IMR-90 (cell line): ENCODE data around the gene ESYT3. TPM values are rescaled to one million over a fixed set of nuclear protein-coding genes. Genes with fewer than 3 reads are reported as not detected.

Source experiments
- ATAC-seq: fragments of 200-7000 bp; cut with Tn5 transposase; 2 replicates; pipeline ENCODE4 v1.9.1; 2020; ENCODE audit warnings: low read depth, mild to moderate bottlenecking, moderate library complexity
- BruUV-seq: library from RNA; stranded (reverse); fragments of 400-500 nt; replicated peaks from 2 replicates; lab custom pipeline; 2021; lab: Mats Ljungman, UMichigan
- CTCF ChIA-PET: fragments of 300-600 bp; formaldehyde crosslinking; extraction: SDS; loops from one replicate; lab custom pipeline; 2021; ENCODE audit warnings: antibody characterized with exemption; lab: Yijun Ruan, JAX
- POLR2A ChIA-PET: fragments of 300-600 bp; sonication (Branson Sonifier 250); formaldehyde crosslinking; loops from one replicate; lab custom pipeline; 2022; ENCODE audit warnings: antibody characterized with exemption; ENCODE audit not compliant: unreplicated experiment; lab: Charles Lee
- DNase-seq: peaks from one replicate; pipeline ENCODE4 v3.0.0; 2013
- H2AFZ ChIP-seq: replicated peaks from 2 replicates; pipeline ENCODE3; 2013; ENCODE audit warnings: low read length, mild to moderate bottlenecking; ENCODE audit not compliant: poor library complexity
- H2AK5ac ChIP-seq: 2 replicates; pipeline ENCODE4 v1.6.1; 2013; ENCODE audit warnings: low read depth, low read length, inconsistent platforms
- H2AK9ac ChIP-seq: replicated peaks from 2 replicates; pipeline ENCODE3; 2013; ENCODE audit warnings: mild to moderate bottlenecking, low read depth, low read length, moderate library complexity; ENCODE audit not compliant: poor library complexity
- H2BK120ac ChIP-seq: 2 replicates; pipeline ENCODE4 v1.6.1; 2013; ENCODE audit warnings: low read depth, low read length, inconsistent platforms
- H2BK15ac ChIP-seq: 3 replicates; pipeline ENCODE4 v1.6.1; 2013; ENCODE audit warnings: low read depth, low read length, inconsistent platforms
- H2BK20ac ChIP-seq: 2 replicates; pipeline ENCODE4 v1.6.1; 2013; ENCODE audit warnings: low read depth, mild to moderate bottlenecking, inconsistent platforms, low read length, moderate library complexity
- H2BK5ac ChIP-seq: 2 replicates; pipeline ENCODE4 v1.6.1; 2013; ENCODE audit warnings: mild to moderate bottlenecking, low read depth, low read length, inconsistent platforms; ENCODE audit not compliant: poor library complexity, severe bottlenecking
- H3K14ac ChIP-seq: replicated peaks from 2 replicates; pipeline ENCODE4 v1.6.1; 2013; ENCODE audit warnings: low read depth, low read length, inconsistent platforms
- H3K18ac ChIP-seq: 2 replicates; pipeline ENCODE4 v1.6.1; 2013; ENCODE audit warnings: low read depth, low read length, control low read depth
- H3K23ac ChIP-seq: 2 replicates; pipeline ENCODE4 v1.6.1; 2013; ENCODE audit warnings: low read depth, low read length, inconsistent platforms
- H3K27ac ChIP-seq: 2 replicates; pipeline ENCODE4 v1.5.1; 2013; ENCODE audit warnings: mild to moderate bottlenecking, control low read depth, low read length; ENCODE audit not compliant: insufficient read depth
- H3K27me3 ChIP-seq: 2 replicates; pipeline ENCODE4 v1.6.1; 2013; ENCODE audit warnings: low read length; ENCODE audit not compliant: control insufficient read depth, insufficient read depth
- H3K36me3 ChIP-seq: 2 replicates; pipeline ENCODE4 v1.6.1; 2013; ENCODE audit warnings: low read length, mixed read lengths; ENCODE audit not compliant: control insufficient read depth, insufficient read depth
- H3K4ac ChIP-seq: 2 replicates; pipeline ENCODE4 v1.6.1; 2013; ENCODE audit warnings: low read depth, low read length, inconsistent platforms
- H3K4me1 ChIP-seq: 2 replicates; pipeline ENCODE4 v1.6.1; 2013; ENCODE audit warnings: low read length, mixed read lengths; ENCODE audit not compliant: control insufficient read depth, insufficient read depth
- H3K4me2 ChIP-seq: 2 replicates; pipeline ENCODE4 v1.6.1; 2013; ENCODE audit warnings: low read depth, mild to moderate bottlenecking, control low read depth, low read length, moderate library complexity
- H3K4me3 ChIP-seq: 2 replicates; pipeline ENCODE4 v1.5.1; 2013; ENCODE audit warnings: low read depth, mild to moderate bottlenecking, control low read depth, low read length, moderate library complexity; ENCODE audit not compliant: insufficient read depth
- H3K56ac ChIP-seq: 2 replicates; pipeline ENCODE4 v1.6.1; 2013; ENCODE audit warnings: low read length, inconsistent platforms; ENCODE audit not compliant: insufficient read depth; ENCODE audit errors: extremely low read depth
- H3K79me1 ChIP-seq, 2 experiments: 2 replicates each; pipeline ENCODE4 v1.6.1; 2013; ENCODE audit warnings: low read length in 2 of 2, inconsistent platforms in 1 of 2, low read depth in 1 of 2
- H3K9ac ChIP-seq: 2 replicates; pipeline ENCODE4 v1.6.1; 2013; ENCODE audit warnings: low read depth, low read length, control low read depth
- H3K9me1 ChIP-seq: 2 replicates; pipeline ENCODE4 v1.6.1; 2013; ENCODE audit warnings: low read length, inconsistent platforms; ENCODE audit not compliant: insufficient read depth
- H3K9me3 ChIP-seq: 2 replicates; pipeline ENCODE4 v1.6.1; 2013; ENCODE audit warnings: low read length; ENCODE audit not compliant: control insufficient read depth, insufficient read depth
- H4K20me1 ChIP-seq: 2 replicates; pipeline ENCODE4 v1.6.1; 2013; ENCODE audit warnings: low read length, inconsistent platforms; ENCODE audit not compliant: insufficient read depth
- H4K5ac ChIP-seq: 2 replicates; pipeline ENCODE4 v1.6.1; 2013; ENCODE audit warnings: mild to moderate bottlenecking, low read depth, low read length, control low read depth
- H4K8ac ChIP-seq, 2 experiments: 2 replicates each; pipeline ENCODE4 v1.6.1; 2013; ENCODE audit warnings: low read depth in 2 of 2, low read length in 2 of 2, control low read depth in 1 of 2, inconsistent platforms in 1 of 2
- H4K91ac ChIP-seq: 2 replicates; pipeline ENCODE4 v1.6.1; 2013; ENCODE audit warnings: low read depth, low read length, inconsistent platforms; ENCODE audit not compliant: insufficient read depth
- BHLHE40 ChIP-seq: fragments of 150-350 bp; IDR thresholded peaks from 2 replicates; pipeline ENCODE4 v1.6.1; 2016; ENCODE audit warnings: mild to moderate bottlenecking, low read depth, low read length
- CEBPB ChIP-seq: IDR thresholded peaks from 2 replicates; pipeline ENCODE4 v1.6.1; 2012; ENCODE audit warnings: low read depth, low read length, improper control_type of control experiment
- CTCF ChIP-seq: conservative IDR thresholded peaks from 2 replicates; pipeline ENCODE4 v1.5.1; 2012; ENCODE audit warnings: mild to moderate bottlenecking, low read depth, low read length, improper control_type of control experiment
- FOS ChIP-seq: fragments of 150-350 bp; IDR thresholded peaks from 2 replicates; pipeline ENCODE4 v1.6.1; 2016; ENCODE audit warnings: low read depth, low read length
- MAFK ChIP-seq: IDR thresholded peaks from 2 replicates; pipeline ENCODE4 v1.6.1; 2012; ENCODE audit warnings: low read depth, low read length, improper control_type of control experiment
- MAZ ChIP-seq: IDR thresholded peaks from 2 replicates; pipeline ENCODE4 v1.6.1; 2012; ENCODE audit warnings: low read depth, mild to moderate bottlenecking, low read length, improper control_type of control experiment, moderate library complexity, borderline replicate concordance
- MXI1 ChIP-seq: IDR thresholded peaks from 2 replicates; pipeline ENCODE4 v1.6.1; 2012; ENCODE audit warnings: low read depth, mild to moderate bottlenecking, low read length, moderate library complexity, borderline replicate concordance
- NFE2L2 ChIP-seq: fragments of 150-350 bp; IDR thresholded peaks from 2 replicates; pipeline ENCODE4 v1.6.1; 2016; ENCODE audit warnings: low read depth, mild to moderate bottlenecking, low read length
- POLR2A ChIP-seq: IDR thresholded peaks from 2 replicates; pipeline ENCODE4 v1.6.1; 2012; ENCODE audit warnings: mild to moderate bottlenecking, low read depth, low read length
- RCOR1 ChIP-seq: IDR thresholded peaks from 2 replicates; pipeline ENCODE4 v1.6.1; 2012; ENCODE audit warnings: mild to moderate bottlenecking, low read length, improper control_type of control experiment; ENCODE audit not compliant: insufficient replicate concordance
- RFX5 ChIP-seq: IDR thresholded peaks from 2 replicates; pipeline ENCODE4 v1.8.0; 2012; ENCODE audit warnings: low read depth, mild to moderate bottlenecking, low read length, moderate library complexity
- SMC3 ChIP-seq: fragments of 150-350 bp; IDR thresholded peaks from 2 replicates; pipeline ENCODE4 v1.6.1; 2016; ENCODE audit warnings: low read depth, mild to moderate bottlenecking, antibody characterized with exemption, low read length, moderate library complexity
- WGBS, 2 experiments: methylation state at CpG; one replicate each; pipeline versions ENCODE4 v1.1.5 to v1.1.7; 2013; ENCODE audit warnings: missing lambda C conversion rate in 2 of 2; ENCODE audit not compliant: insufficient read length in 1 of 2; ENCODE audit errors: extremely low coverage in 2 of 2; 5-methylcytosine and 5-hydroxymethylcytosine counted together
- dilution Hi-C: fragments of 300-500 bp; cut with HindIII; formaldehyde crosslinking; loops from one replicate; pipeline ENCODE4 v1.14.3; 2018; ENCODE audit warnings: low sequenced_read_pairs; ENCODE audit not compliant: unreplicated experiment
- in situ Hi-C: fragments of 300-500 bp; cut with MboI; formaldehyde crosslinking; loops from 3 replicates; pipeline ENCODE4 v1.14.3; 2019; ENCODE audit warnings: low sequenced_read_pairs, inconsistent platforms, mixed read lengths
- intact Hi-C: fragments of 100-400 bp; cut with micrococcal nuclease; formaldehyde crosslinking; loops from 2 replicates; pipeline ENCODE4 v1.10.0; 2022
- polyA plus RNA-seq, 3 experiments: library from polyadenylated mRNA; depleted of rRNA; stranded (reverse); fragments of >200 nt; gene quantifications; 2 replicates each; pipeline ENCODE4 v1.2.3, GENCODE V29; 2012; ENCODE audit warnings: low replicate concordance in 1 of 3
- total RNA-seq: library from RNA; depleted of rRNA; stranded (reverse); fragments of >200 nt; gene quantifications from 2 replicates; pipeline ENCODE4 v1.2.3, GENCODE V29; 2012

Gene ESYT3
- total and polyA plus RNA-seq, 2 of the 4 experiments (the other 2 are of a cell fraction): under 0.01 to 0.02 TPM

GRCh38 chr3:138492980-138493675 lies 58.7 kb downstream of the ESYT3 start:
- in situ Hi-C loops: loop anchor here (10.0 kb wide), 1 partner anchor 432 kb away; no protein-coding TSS in a partner anchor
- no TSS peak for BruUV-seq
- no peak overlapping the region for H3K27ac ChIP-seq
- H2AK5ac ChIP-seq: peak overlapping the region; percentile 5; the same call in 1 of the 2 replicates
- H3K4ac ChIP-seq: peak overlapping the region; percentile 19
- no peak overlapping the region for H2BK120ac ChIP-seq
- no peak overlapping the region for H3K4me3 ChIP-seq
- H3K79me1 ChIP-seq: no peaks in the 10 kb centered on the region
- H3K4me2 ChIP-seq: no peak overlapping the region
- no peak overlapping the region for H3K9ac ChIP-seq
- H2BK15ac ChIP-seq: peak overlapping the region; percentile 28; the same call in 1 of the 3 replicates
- intact Hi-C loops: no loop called here
- H4K5ac ChIP-seq: no peak overlapping the region
- H3K27me3 ChIP-seq: no peaks in the 10 kb centered on the region
- H2BK20ac ChIP-seq: peak overlapping the region; percentile 25; the same call in 1 of the 2 replicates
- CTCF ChIA-PET: no interaction called here
- ATAC-seq (no peak), DNase-seq (no peak)
- no peak overlapping the region for H4K91ac ChIP-seq
- H2BK5ac ChIP-seq: no peak overlapping the region
- H3K23ac ChIP-seq: no peak overlapping the region
- dilution Hi-C loops: no loop called here
- H3K4me1 ChIP-seq: no peaks in the 10 kb centered on the region
- no peaks in the 10 kb centered on the region; the same call in 1 of the 2 replicates for H4K20me1 ChIP-seq
- H3K56ac ChIP-seq: no peak overlapping the region
- H3K36me3 ChIP-seq: no peaks in the 10 kb centered on the region
- peaks cover 7% of the 10 kb centered on the region; the same call in 1 of the 2 replicates for H3K9me1 ChIP-seq
- no peaks in the 10 kb centered on the region for H3K9me3 ChIP-seq
- no peak overlapping the region for H4K8ac ChIP-seq
- TF ChIP-seq RCOR1: no peak
- no peak for TF ChIP-seq BHLHE40
- TF ChIP-seq RFX5: no peak
- no peak for TF ChIP-seq POLR2A
- TF ChIP-seq CEBPB: no peak
- no peak for TF ChIP-seq FOS
- TF ChIP-seq MAFK: no peak
- TF ChIP-seq MAZ: no peak
- no peak for TF ChIP-seq CTCF
- no peak for TF ChIP-seq SMC3
- no peak for TF ChIP-seq NFE2L2
- no peak for TF ChIP-seq MXI1
- no CpG with 5 or more reads among the region's 4 CpGs for WGBS, 2 experiments
- no peak overlapping the region for H2AFZ ChIP-seq
- H3K14ac ChIP-seq: no peak overlapping the region
- H3K18ac ChIP-seq: no peak overlapping the region
- no peak overlapping the region for H2AK9ac ChIP-seq
- POLR2A ChIA-PET: no interaction called here
